ENCODE data around the gene POGZ.

POGZ gene

DNA sequence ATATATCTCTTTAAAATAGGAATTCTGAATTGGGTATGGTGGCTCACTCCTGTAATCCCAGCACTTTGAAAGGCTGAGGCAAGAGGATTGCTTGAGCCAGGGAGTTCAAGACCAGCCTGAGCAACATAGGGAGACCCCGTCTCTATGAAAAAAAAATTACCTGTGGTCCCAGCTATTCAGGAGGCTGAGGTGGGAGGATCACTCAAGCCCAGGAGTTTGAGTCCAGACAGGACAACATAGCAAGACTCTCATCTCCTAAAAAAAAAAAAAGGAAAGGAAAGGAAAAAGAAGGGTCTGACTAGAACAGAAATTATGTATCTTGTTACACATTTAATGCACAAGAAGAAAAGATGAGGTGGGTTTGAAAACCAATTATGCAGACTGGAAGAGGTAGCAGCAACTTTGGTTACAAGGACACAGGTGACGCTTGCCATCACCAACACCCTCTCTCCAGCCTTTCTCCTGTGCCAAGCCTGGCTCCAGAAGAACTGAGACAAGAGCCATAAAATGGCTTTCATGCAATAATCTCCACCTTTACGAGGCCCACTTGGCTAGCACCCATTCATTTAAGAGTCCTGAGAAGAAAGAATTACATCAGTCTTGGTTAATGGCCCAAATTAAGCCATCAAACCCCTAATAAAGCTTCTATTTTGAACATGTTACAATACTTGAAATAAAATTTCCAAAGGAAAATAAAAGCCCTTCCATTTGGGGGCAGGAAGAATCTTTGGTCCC lies 82.0 kb downstream of the POGZ start:
- H3K79me2 ChIP-seq (ENCODE audit: insufficient read depth, low read length): no peaks in the 10 kb centered on the region

DNA sequence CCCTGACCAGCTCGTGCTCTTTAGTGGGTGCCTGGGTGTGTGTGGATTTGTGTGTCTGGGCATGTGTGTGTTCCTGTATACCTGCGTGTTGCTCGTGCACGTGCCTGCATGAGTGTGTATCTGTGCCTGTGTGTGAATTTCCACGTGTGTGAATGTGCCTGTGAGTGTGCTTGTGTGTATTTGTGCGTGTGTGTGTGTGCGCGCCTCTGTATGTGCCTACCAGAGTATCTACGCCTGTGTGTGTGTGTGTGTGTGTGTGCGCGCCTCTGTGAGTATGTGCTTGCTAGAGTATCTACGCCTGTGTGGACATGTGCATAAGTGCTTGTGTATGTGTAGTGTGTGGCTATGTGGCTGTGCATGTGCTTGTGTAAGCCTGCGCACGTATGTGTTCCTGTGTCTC lies 86.1 kb downstream of the POGZ start:
- Histone ChIP-seq H4K20me1 (ENCODE audit: insufficient read depth, low read length, poor library complexity, severe bottlenecking) (no peaks in the 10 kb centered on the region), H3K9ac (ENCODE audit: low read depth, low read length, poor library complexity, severe bottlenecking) (no peak overlapping the region), H3K27me3 (ENCODE audit: insufficient read depth, low read length, poor library complexity, severe bottlenecking) (no peaks in the 10 kb centered on the region), H3K36me3 (ENCODE audit: insufficient read depth, low read length) (no peaks in the 10 kb centered on the region), H2AFZ (ENCODE audit: low read length) (no peak overlapping the region), H3K4me3 (ENCODE audit: low read length, poor library complexity, severe bottlenecking) (no peak overlapping the region), H3K9me2 (replicated peaks; ENCODE audit: low read depth, low read length) (no peaks in the 10 kb centered on the region), H3K9me3 (ENCODE audit: insufficient read depth, low read depth, low read length) (no peaks in the 10 kb centered on the region), H3F3A (ENCODE audit: low read depth) (no peaks in the 10 kb centered on the region), H3K4me2 (ENCODE audit: low read depth, low read length, poor library complexity, severe bottlenecking) (no peak overlapping the region), H3K4me1 (ENCODE audit: insufficient read depth, low read length, poor library complexity, severe bottlenecking) (peaks cover 19% of the 10 kb centered on the region), H3K79me2 (ENCODE audit: insufficient read depth, low read length) (no peaks in the 10 kb centered on the region)
- no peak for TF ChIP-seq EZH2phosphoT487 (IDR thresholded peaks at IDR 0.05; ENCODE audit: borderline replicate concordance)
- TF ChIP-seq, protein P1, sequence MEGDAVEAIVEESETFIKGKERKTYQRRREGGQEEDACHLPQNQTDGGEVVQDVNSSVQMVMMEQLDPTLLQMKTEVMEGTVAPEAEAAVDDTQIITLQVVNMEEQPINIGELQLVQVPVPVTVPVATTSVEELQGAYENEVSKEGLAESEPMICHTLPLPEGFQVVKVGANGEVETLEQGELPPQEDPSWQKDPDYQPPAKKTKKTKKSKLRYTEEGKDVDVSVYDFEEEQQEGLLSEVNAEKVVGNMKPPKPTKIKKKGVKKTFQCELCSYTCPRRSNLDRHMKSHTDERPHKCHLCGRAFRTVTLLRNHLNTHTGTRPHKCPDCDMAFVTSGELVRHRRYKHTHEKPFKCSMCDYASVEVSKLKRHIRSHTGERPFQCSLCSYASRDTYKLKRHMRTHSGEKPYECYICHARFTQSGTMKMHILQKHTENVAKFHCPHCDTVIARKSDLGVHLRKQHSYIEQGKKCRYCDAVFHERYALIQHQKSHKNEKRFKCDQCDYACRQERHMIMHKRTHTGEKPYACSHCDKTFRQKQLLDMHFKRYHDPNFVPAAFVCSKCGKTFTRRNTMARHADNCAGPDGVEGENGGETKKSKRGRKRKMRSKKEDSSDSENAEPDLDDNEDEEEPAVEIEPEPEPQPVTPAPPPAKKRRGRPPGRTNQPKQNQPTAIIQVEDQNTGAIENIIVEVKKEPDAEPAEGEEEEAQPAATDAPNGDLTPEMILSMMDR (conservative IDR thresholded peaks at IDR 0.05; ENCODE audit: low read length): no peak

More for the DNA sequence above, 82.0 kb downstream of the POGZ start:
- no peaks in the 10 kb centered on the region for H3F3A ChIP-seq (ENCODE audit: low read depth)
- no peak overlapping the region for H3K4me3 ChIP-seq (ENCODE audit: low read length, poor library complexity, severe bottlenecking)
- no peak for TF ChIP-seq EZH2phosphoT487 (IDR thresholded peaks at IDR 0.05; ENCODE audit: borderline replicate concordance)
- TF ChIP-seq, protein P1 (conservative IDR thresholded peaks at IDR 0.05; ENCODE audit: low read length): no peak
- no peaks in the 10 kb centered on the region for H3K9me2 ChIP-seq (replicated peaks; ENCODE audit: low read depth, low read length)
- H4K20me1 ChIP-seq (ENCODE audit: insufficient read depth, low read length, poor library complexity, severe bottlenecking): no peaks in the 10 kb centered on the region
- no peaks in the 10 kb centered on the region for H3K27me3 ChIP-seq (ENCODE audit: insufficient read depth, low read length, poor library complexity, severe bottlenecking)
- H3K36me3 ChIP-seq (ENCODE audit: insufficient read depth, low read length): no peaks in the 10 kb centered on the region
- no peak overlapping the region for H3K9ac ChIP-seq (ENCODE audit: low read depth, low read length, poor library complexity, severe bottlenecking)
- H2AFZ ChIP-seq (ENCODE audit: low read length): no peak overlapping the region
- H3K4me2 ChIP-seq (ENCODE audit: low read depth, low read length, poor library complexity, severe bottlenecking): no peak overlapping the region
- no peaks in the 10 kb centered on the region for H3K9me3 ChIP-seq (ENCODE audit: insufficient read depth, low read depth, low read length)
- H3K4me1 ChIP-seq (ENCODE audit: insufficient read depth, low read length, poor library complexity, severe bottlenecking): peaks cover 9% of the 10 kb centered on the region

DNA sequence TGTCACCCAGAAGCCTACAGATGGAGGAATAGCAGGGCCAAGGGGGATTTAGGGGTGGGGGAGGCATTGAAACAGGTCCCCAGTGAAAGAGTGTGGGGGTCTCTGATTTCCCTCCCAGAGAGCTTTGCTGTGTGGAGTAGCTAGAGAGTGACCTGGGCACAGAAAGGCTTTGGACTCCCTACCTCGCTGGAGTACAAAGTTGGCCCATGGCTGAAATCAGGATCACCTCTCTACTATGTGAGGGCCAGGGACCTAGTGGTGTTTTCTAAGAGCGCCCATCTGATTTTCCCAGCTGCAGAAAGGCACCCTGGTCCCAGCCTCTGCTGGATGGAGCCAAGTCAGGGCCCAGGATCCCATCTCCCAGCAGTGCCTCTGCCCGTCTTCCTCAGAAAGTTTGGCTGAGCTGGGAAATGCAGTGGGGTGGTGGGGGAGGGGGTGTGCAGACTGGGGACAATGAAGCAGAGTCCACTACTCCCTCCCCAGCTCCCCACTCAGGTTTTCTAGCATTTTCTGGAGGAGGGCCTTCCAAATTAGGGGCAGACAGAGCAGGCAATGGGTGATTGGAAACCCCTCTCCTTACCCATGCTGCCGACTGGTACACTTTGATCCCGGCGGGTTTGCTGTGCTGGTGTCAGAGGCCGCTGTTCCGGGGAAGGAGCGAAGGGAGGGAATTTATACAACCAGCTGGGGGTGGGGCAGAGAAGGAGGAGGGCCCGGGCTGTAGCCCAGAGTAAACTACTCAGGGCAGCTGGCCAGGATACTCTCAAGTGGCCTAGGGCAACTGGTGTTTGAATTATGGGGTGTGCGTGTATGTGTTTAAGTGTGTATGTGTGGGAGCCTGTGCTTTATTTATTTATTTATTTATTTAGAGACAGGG lies 87.0 kb downstream of the POGZ start, which contains the start of gene SELENBP1:
Gene SELENBP1 (minus strand): TSS at position 648 of the 877 bp plus-strand sequence. CDS start 64 bp downstream, at position 584.
- Histone ChIP-seq H2AFZ (ENCODE audit: low read length) (peak within 1 kb of the TSS; percentile 73; the same call in 1 of the 2 replicates), H3K4me1 (ENCODE audit: insufficient read depth, low read length, poor library complexity, severe bottlenecking) (peaks cover 19% of the 10 kb centered on the region), H3K27me3 (ENCODE audit: insufficient read depth, low read length, poor library complexity, severe bottlenecking) (no peaks in the 10 kb centered on the region), H3F3A (ENCODE audit: low read depth) (no peaks in the 10 kb centered on the region), H3K9me3 (ENCODE audit: insufficient read depth, low read depth, low read length) (no peaks in the 10 kb centered on the region), H3K79me2 (ENCODE audit: insufficient read depth, low read length) (no peaks in the 10 kb centered on the region), H4K20me1 (ENCODE audit: insufficient read depth, low read length, poor library complexity, severe bottlenecking) (no peaks in the 10 kb centered on the region), H3K9me2 (replicated peaks; ENCODE audit: low read depth, low read length) (no peaks in the 10 kb centered on the region), H3K4me3 (ENCODE audit: low read length, poor library complexity, severe bottlenecking) (no peak within 1 kb of the TSS), H3K9ac (ENCODE audit: low read depth, low read length, poor library complexity, severe bottlenecking) (no peak within 1 kb of the TSS), H3K36me3 (ENCODE audit: insufficient read depth, low read length) (no peaks in the 10 kb centered on the region), H3K4me2 (ENCODE audit: low read depth, low read length, poor library complexity, severe bottlenecking) (no peak within 1 kb of the TSS)
- TF ChIP-seq, protein P1 (conservative IDR thresholded peaks at IDR 0.05; ENCODE audit: low read length): no peak
